Measurements from ENCODE around the gene DIDO1. TPM values are rescaled to one million over a fixed set of nuclear protein-coding genes. Genes with fewer than 3 reads are reported as not detected.

Gene DIDO1
- total RNA-seq, 1 donor from 2014 or later, result 35.0 TPM

DNA sequence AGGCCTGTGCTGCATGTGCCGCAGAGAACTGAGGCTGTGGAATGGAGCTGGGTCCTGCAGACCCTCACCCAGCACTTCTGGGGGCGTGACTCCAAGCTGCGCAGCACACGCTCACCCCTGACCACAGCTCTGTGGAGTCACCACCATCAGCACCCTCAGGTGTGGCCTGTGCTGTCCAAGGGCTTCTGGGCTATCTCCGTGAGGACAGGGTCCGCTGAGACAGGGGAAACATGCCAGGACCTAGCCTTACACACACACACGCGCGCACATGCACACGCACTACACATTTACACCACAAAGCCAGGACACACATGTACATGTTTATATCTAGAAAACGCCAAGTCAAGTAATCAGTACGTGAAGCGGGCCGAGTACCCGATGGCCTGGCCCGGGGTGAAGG is 37.9 kb downstream of the DIDO1 start:
- Histone ChIP-seq H3K36me3 (ENCODE audit: control insufficient read depth in 3 of 3, insufficient read depth in 3 of 3, low read length in 3 of 3) (peaks cover 60 to 67% (median 66%) of the 10 kb centered on the region in 3 donors), H3K9ac (ENCODE audit: low read depth in 1 of 3, low read length in 3 of 3) (no peak overlapping the region), H3K4me1 (ENCODE audit: control insufficient read depth in 3 of 3, insufficient read depth in 3 of 3, low read length in 3 of 3) (no peaks in the 10 kb centered on the region), H3K9me3 (ENCODE audit: control insufficient read depth in 3 of 3, low read length in 3 of 3) (no peaks in the 10 kb centered on the region), H3K4me3 (ENCODE audit: low read length in 3 of 3) (no peak overlapping the region), H3K27ac (ENCODE audit: low read depth, low read length) (no peak overlapping the region), H3K27me3 (ENCODE audit: control insufficient read depth in 3 of 3, insufficient read depth in 3 of 3, low read length in 3 of 3) (no peaks in the 10 kb centered on the region)

DNA sequence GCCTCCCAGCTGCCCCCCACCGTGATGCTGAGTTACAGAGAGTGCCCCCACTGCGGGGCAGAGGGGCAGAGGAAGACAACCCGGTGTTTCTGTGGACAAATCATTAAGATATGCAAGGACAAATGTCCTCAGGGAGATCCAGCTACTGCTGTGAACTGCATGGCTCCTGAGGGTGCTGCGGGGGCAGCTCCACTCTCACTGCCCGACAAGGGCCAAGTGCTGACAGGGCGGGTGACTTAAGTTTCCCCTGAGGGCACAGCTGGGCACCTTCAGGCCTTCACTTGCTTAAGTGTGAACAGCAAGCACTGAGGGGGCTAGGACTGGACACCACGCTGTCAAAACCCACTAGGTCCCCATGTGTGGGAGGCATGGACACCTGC is 38.5 kb downstream of the DIDO1 start:
- Histone ChIP-seq H3K27me3 (ENCODE audit: control insufficient read depth in 3 of 3, insufficient read depth in 3 of 3, low read length in 3 of 3) (no peaks in the 10 kb centered on the region), H3K9me3 (ENCODE audit: control insufficient read depth in 3 of 3, low read length in 3 of 3) (no peaks in the 10 kb centered on the region), H3K4me1 (ENCODE audit: control insufficient read depth in 3 of 3, insufficient read depth in 3 of 3, low read length in 3 of 3) (no peaks in the 10 kb centered on the region), H3K27ac (ENCODE audit: low read depth, low read length) (no peak overlapping the region), H3K36me3 (ENCODE audit: control insufficient read depth in 3 of 3, insufficient read depth in 3 of 3, low read length in 3 of 3) (peaks cover 57 to 62% (median 60%) of the 10 kb centered on the region in 3 donors), H3K9ac (ENCODE audit: low read depth in 1 of 3, low read length in 3 of 3) (no peak overlapping the region), H3K4me3 (ENCODE audit: low read length in 3 of 3) (no peak overlapping the region)

- H3K9me3 ChIP-seq (ENCODE audit: control insufficient read depth in 3 of 3, low read length in 3 of 3), result no peaks in the 10 kb centered on the region
- no peak overlapping the region for H3K4me3 ChIP-seq (ENCODE audit: low read length in 3 of 3)
- no peaks in the 10 kb centered on the region for H3K4me1 ChIP-seq (ENCODE audit: control insufficient read depth in 3 of 3, insufficient read depth in 3 of 3, low read length in 3 of 3)
- H3K27me3 ChIP-seq (ENCODE audit: control insufficient read depth in 3 of 3, insufficient read depth in 3 of 3, low read length in 3 of 3), result no peaks in the 10 kb centered on the region
- no peak overlapping the region for H3K9ac ChIP-seq (ENCODE audit: low read depth in 1 of 3, low read length in 3 of 3)
- H3K36me3 ChIP-seq (ENCODE audit: control insufficient read depth in 3 of 3, insufficient read depth in 3 of 3, low read length in 3 of 3), result peaks cover 52 to 56% (median 55%) of the 10 kb centered on the region in 3 donors
- H3K27ac ChIP-seq (ENCODE audit: low read depth, low read length), result no peak overlapping the region
These were observed 39.0 kb downstream of the DIDO1 start for GRCh38 chr20:62887152-62887859.

DNA sequence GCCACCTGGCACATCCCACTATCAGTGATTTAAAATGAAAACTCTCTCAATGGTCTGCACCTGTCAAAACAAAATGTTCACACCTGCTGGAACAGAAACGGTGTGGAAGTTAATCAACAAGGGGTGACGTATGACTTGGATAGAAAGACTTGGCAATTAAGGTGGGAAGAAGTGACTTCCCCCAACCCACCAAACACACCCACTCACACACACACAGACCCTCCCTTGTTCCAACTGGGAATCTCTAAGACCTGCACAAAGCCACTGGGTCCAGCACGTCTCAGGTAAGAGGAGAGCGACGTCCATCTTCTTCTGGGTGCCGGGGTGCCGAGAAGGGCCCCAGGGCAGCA is 39.6 kb downstream of the DIDO1 start:
- H3K4me1 ChIP-seq (ENCODE audit: control insufficient read depth in 3 of 3, insufficient read depth in 3 of 3, low read length in 3 of 3), result no peaks in the 10 kb centered on the region
- no peaks in the 10 kb centered on the region for H3K9me3 ChIP-seq (ENCODE audit: control insufficient read depth in 3 of 3, low read length in 3 of 3)
- no peak overlapping the region for H3K4me3 ChIP-seq (ENCODE audit: low read length in 3 of 3)
- H3K9ac ChIP-seq (ENCODE audit: low read depth in 1 of 3, low read length in 3 of 3), result no peak overlapping the region
- H3K27me3 ChIP-seq (ENCODE audit: control insufficient read depth in 3 of 3, insufficient read depth in 3 of 3, low read length in 3 of 3), result no peaks in the 10 kb centered on the region
- H3K36me3 ChIP-seq (ENCODE audit: control insufficient read depth in 3 of 3, insufficient read depth in 3 of 3, low read length in 3 of 3), result peaks cover 47 to 55% (median 50%) of the 10 kb centered on the region in 3 donors
- no peak overlapping the region for H3K27ac ChIP-seq (ENCODE audit: low read depth, low read length)

- no peaks in the 10 kb centered on the region for H3K9me3 ChIP-seq (ENCODE audit: control insufficient read depth in 3 of 3, low read length in 3 of 3)
- H3K9ac ChIP-seq (ENCODE audit: low read depth in 1 of 3, low read length in 3 of 3), result peak overlapping the region in 1 of 3 donors; percentile 16
- H3K4me3 ChIP-seq (ENCODE audit: low read length in 3 of 3), result no peak overlapping the region
- peaks cover 46 to 51% (median 50%) of the 10 kb centered on the region in 3 donors for H3K36me3 ChIP-seq (ENCODE audit: control insufficient read depth in 3 of 3, insufficient read depth in 3 of 3, low read length in 3 of 3)
- no peaks in the 10 kb centered on the region for H3K4me1 ChIP-seq (ENCODE audit: control insufficient read depth in 3 of 3, insufficient read depth in 3 of 3, low read length in 3 of 3)
- H3K27me3 ChIP-seq (ENCODE audit: control insufficient read depth in 3 of 3, insufficient read depth in 3 of 3, low read length in 3 of 3), result no peaks in the 10 kb centered on the region
- no peak overlapping the region for H3K27ac ChIP-seq (ENCODE audit: low read depth, low read length)
These were observed 40.2 kb downstream of the DIDO1 start for GRCh38 chr20:62885896-62886708.

DNA sequence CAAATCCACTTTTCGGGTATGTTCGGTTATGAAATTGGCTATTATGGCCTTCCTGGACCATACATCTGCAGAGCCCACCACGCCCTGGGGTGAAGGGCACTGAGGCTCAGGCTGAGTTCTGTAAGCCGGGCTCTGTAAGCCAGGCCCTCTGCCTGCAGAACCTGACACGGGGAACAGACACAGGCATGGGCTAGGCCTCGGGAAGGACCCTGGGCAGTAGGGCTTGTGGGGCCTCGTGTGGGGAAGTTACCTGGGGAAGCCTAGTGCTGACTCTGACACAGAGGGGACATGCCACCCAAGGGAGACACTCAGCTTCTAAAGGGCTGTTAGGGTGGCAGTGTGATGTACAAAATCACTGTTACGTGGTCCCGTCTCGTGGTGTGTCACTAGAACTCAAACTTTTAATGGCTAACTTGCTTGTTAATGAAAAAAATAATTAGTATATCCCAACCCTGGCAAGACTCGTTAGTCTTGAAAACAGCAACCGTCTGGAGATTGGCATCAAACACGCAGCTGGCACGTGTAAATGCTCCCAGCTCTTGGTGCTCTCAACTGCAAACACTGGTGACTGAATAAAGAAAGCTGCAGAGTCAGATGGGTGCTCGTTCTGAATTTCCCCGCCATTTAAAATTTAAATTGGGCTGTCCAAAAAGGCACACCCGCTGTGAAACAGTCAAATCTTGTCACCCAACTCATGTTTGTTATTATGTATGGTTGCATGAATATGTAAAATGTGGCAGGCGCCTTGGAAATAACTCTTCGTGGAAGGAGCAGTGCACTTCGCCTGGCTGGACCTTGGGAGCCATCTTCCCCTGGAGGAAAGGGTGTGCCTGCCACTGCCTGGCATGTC is 41.0 kb downstream of the DIDO1 start:
- Histone ChIP-seq H3K4me1 (ENCODE audit: control insufficient read depth in 3 of 3, insufficient read depth in 3 of 3, low read length in 3 of 3) (no peaks in the 10 kb centered on the region), H3K9me3 (ENCODE audit: control insufficient read depth in 3 of 3, low read length in 3 of 3) (no peaks in the 10 kb centered on the region), H3K4me3 (ENCODE audit: low read length in 3 of 3) (no peak overlapping the region), H3K9ac (ENCODE audit: low read depth in 1 of 3, low read length in 3 of 3) (no peak overlapping the region), H3K27ac (ENCODE audit: low read depth, low read length) (no peak overlapping the region), H3K36me3 (ENCODE audit: control insufficient read depth in 3 of 3, insufficient read depth in 3 of 3, low read length in 3 of 3) (peaks cover 38 to 50% (median 48%) of the 10 kb centered on the region in 3 donors), H3K27me3 (ENCODE audit: control insufficient read depth in 3 of 3, insufficient read depth in 3 of 3, low read length in 3 of 3) (no peaks in the 10 kb centered on the region)

DNA sequence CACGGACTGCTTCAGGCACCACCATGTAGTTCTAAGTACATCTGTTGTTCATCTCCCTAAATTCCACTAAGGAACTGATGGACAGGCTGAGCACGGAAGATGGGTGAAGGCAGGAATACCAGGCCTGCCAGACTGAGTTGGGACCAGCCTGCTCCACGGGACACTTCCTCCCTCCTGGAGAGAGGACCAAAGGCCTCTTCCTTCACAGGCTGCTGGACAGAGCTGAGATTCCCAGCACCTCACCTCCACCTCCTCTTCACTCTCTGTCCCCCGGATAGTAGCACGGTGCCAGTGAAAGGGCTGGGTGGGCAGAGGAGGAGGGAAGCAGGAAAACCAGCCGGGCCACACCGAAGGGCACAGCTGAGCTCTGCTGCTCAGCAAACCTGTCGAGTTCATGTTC is 41.7 kb downstream of the DIDO1 start:
- Histone ChIP-seq H3K4me3 (ENCODE audit: low read length in 3 of 3) (no peak overlapping the region), H3K27ac (ENCODE audit: low read depth, low read length) (no peak overlapping the region), H3K9ac (ENCODE audit: low read depth in 1 of 3, low read length in 3 of 3) (no peak overlapping the region), H3K27me3 (ENCODE audit: control insufficient read depth in 3 of 3, insufficient read depth in 3 of 3, low read length in 3 of 3) (no peaks in the 10 kb centered on the region), H3K9me3 (ENCODE audit: control insufficient read depth in 3 of 3, low read length in 3 of 3) (no peaks in the 10 kb centered on the region), H3K4me1 (ENCODE audit: control insufficient read depth in 3 of 3, insufficient read depth in 3 of 3, low read length in 3 of 3) (no peaks in the 10 kb centered on the region), H3K36me3 (ENCODE audit: control insufficient read depth in 3 of 3, insufficient read depth in 3 of 3, low read length in 3 of 3) (peaks cover 33 to 44% (median 41%) of the 10 kb centered on the region in 3 donors)

DNA sequence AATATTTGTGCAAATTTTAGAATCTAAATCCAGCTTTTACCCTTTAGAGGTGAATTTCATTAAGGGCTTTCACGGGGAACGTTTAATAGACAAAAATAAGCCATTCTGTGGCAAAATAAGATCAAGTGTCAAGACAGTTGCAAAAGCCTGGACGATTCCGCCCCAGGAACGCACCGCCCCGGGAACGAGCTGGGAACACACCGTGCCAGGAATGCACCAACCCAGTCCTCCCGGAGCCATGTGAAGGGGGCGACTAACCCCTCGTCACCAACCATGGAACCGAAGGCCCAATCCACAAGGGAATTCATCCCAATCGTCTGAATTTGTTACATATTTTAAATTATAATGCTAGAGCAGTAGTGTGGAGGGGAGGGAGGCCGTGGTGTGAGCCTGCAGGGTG is 43.9 kb downstream of the DIDO1 start:
- H3K4me3 ChIP-seq (ENCODE audit: low read length in 3 of 3), result no peak overlapping the region
- H3K9ac ChIP-seq (ENCODE audit: low read depth in 1 of 3, low read length in 3 of 3), result no peak overlapping the region
- no peak overlapping the region for H3K27ac ChIP-seq (ENCODE audit: low read depth, low read length)
- no peaks in the 10 kb centered on the region for H3K9me3 ChIP-seq (ENCODE audit: control insufficient read depth in 3 of 3, low read length in 3 of 3)
- H3K4me1 ChIP-seq (ENCODE audit: control insufficient read depth in 3 of 3, insufficient read depth in 3 of 3, low read length in 3 of 3), result peaks cover under 1 to 2% (median 2%) of the 10 kb centered on the region in 3 donors
- no peaks in the 10 kb centered on the region for H3K27me3 ChIP-seq (ENCODE audit: control insufficient read depth in 3 of 3, insufficient read depth in 3 of 3, low read length in 3 of 3)
- peaks cover 12 to 24% (median 21%) of the 10 kb centered on the region in 3 donors for H3K36me3 ChIP-seq (ENCODE audit: control insufficient read depth in 3 of 3, insufficient read depth in 3 of 3, low read length in 3 of 3)

GRCh38 chr20:62881662-62882395 is 44.5 kb downstream of the DIDO1 start:
- Histone ChIP-seq H3K27ac (ENCODE audit: low read depth, low read length) (no peak overlapping the region), H3K9me3 (ENCODE audit: control insufficient read depth in 3 of 3, low read length in 3 of 3) (no peaks in the 10 kb centered on the region), H3K9ac (ENCODE audit: low read depth in 1 of 3, low read length in 3 of 3) (no peak overlapping the region), H3K27me3 (ENCODE audit: control insufficient read depth in 3 of 3, insufficient read depth in 3 of 3, low read length in 3 of 3) (peaks cover 0 to 2% (median 0%) of the 10 kb centered on the region in 3 donors), H3K4me3 (ENCODE audit: low read length in 3 of 3) (no peak overlapping the region), H3K4me1 (ENCODE audit: control insufficient read depth in 3 of 3, insufficient read depth in 3 of 3, low read length in 3 of 3) (peaks cover 7 to 8% (median 8%) of the 10 kb centered on the region in 3 donors), H3K36me3 (ENCODE audit: control insufficient read depth in 3 of 3, insufficient read depth in 3 of 3, low read length in 3 of 3) (peaks cover 10 to 22% (median 19%) of the 10 kb centered on the region in 3 donors)

Data from skeletal muscle tissue (tissue), 4 donors.